Measurements from ENCODE around the gene CFI. TPM values are rescaled to one million over a fixed set of nuclear protein-coding genes. Genes with fewer than 3 reads are reported as not detected.

The CFI gene
- polyA plus RNA-seq, 10 donors: 5.0 to 9.2 (median 7.2) TPM

GRCh38 chr4:109733728-109734127, 68.1 kb downstream of the CFI start:
- no peak for DNase-seq

GRCh38 chr4:109730619-109731545, 70.9 kb downstream of the CFI start:
- no peak for DNase-seq

- DNase-seq: peak; percentile 56 to 93 (median 73)
Measured at GRCh38 chr4:109729718-109730618, 71.8 kb downstream of the CFI start, which contains the start of gene PLA2G12A. Gene PLA2G12A, minus strand, starts transcription at chr4:109730070. Its CDS starts 261 bp downstream, at chr4:109729809.

GRCh38 chr4:109729117-109729717, 72.6 kb downstream of the CFI start:
- DNase-seq: peak in 1 of 3 donors; percentile 15

DNA sequence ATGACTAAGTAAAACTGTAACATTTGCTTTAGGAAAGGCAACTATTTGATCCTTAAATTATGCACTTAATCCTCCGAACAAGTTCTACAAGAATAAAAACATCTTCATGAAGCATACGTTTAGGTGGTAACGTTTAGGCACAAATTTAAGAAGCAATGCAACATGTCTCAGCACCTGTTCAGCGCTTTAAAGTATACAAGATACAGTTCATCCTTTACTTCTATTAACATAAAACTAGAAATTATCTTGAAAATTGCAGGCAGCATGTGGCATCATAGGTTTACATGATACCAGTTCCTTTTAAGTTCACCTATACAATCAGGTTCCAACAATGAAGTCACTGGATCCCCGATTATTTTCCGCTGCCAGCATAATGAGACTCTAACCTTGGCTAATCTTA, 73.4 kb downstream of the CFI start:
- no peak for DNase-seq

GRCh38 chr4:109723110-109723509, 78.7 kb downstream of the CFI start:
- DNase-seq: no peak

- DNase-seq: no peak
Measured at GRCh38 chr4:109722357-109722756, 79.4 kb downstream of the CFI start.

DNA sequence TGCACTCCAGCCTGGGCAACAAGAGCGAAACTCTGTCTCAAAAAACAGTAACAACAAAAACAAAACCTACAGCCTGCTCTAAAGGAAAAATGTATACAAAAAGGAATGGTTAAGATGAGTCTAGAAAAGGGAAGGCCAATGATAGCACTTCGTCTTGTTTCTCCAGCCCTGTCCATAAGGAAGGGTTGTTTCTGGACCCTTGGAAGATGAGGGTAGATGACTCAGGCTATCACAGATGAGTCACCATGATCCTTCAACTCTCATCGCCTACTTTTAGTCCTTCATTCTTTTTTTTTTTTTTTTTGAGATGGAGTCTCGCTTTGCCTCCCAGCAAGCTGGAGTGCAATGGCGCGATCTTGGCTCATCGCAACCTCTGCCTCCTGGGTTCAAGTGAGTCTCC, 80.8 kb downstream of the CFI start:
- no peak for DNase-seq

- no peak for DNase-seq
Measured at GRCh38 chr4:109719604-109720003, 82.2 kb downstream of the CFI start.

- no peak for DNase-seq
Measured at GRCh38 chr4:109718759-109719158, 83.0 kb downstream of the CFI start.

GRCh38 chr4:109713500-109713899, 88.3 kb downstream of the CFI start:
- no peak for DNase-seq

DNA sequence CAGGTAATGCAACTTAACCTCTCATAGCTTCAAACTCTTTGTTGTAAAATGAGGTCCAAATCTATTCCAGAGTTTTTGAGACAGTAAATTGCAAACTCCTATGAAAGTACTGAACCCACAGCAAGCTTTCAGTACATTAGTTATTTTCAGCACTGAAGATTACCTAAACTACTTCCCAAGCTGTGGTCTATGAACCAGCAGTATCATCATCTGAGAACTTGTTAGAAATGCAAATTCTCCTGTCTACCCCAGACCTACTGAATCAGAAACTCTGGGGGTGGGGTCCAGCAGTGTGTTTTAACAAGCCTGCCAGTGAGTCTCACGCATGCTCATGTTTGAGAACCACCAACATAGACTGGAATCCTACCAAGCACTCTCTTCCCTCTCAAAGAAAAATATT, 92.8 kb downstream of the CFI start:
- DNase-seq: no peak

GRCh38 chr4:109708435-109708834, 93.4 kb downstream of the CFI start:
- DNase-seq: no peak

- DNase-seq: peak; percentile 13 to 61 (median 30)
Measured at GRCh38 chr4:109703664-109704361, 98.0 kb downstream of the CFI start.

DNA sequence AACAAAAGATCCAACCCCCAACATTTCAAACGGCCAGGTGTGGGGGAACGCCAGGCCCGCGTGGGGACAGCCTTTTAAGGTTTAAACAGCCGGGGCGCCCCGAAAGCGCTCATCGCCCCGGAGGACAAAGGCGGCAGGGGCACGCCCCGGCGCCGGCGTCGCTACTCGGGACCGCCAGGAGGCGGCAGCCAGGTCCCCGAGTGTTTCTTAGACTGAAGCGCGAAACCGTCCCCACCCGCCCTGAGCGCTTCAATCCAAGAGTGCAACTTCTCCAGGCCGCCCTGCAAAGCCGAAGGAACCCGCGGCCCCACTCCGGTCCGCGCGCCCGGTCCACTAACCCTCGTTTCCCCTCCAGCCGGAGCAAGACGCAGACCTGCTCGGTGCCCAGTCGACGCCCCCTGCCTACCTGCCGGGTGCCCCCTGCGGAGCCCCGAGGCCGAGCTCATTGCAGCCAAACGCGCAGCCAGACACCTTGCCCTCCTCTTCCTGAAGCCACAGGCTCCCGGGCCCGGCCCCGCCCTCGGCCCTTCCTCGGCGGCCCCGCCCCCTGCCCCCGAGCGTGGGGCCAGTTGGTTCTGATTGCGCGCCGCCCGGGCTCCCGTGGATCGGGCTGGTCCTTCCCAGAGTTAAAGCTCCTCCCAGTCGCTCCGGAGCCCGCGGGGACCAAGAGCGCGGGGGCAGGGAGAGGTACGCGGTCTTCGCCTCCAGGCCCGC, 98.7 kb downstream of the CFI start, which contains the start of gene CASP6:
CASP6 (minus strand) TSS at position 496 of the 714 bp plus-strand sequence; CDS start at position 446, 50 bp downstream.
- DNase-seq: peak; percentile 62 to 92 (median 82)

DNA sequence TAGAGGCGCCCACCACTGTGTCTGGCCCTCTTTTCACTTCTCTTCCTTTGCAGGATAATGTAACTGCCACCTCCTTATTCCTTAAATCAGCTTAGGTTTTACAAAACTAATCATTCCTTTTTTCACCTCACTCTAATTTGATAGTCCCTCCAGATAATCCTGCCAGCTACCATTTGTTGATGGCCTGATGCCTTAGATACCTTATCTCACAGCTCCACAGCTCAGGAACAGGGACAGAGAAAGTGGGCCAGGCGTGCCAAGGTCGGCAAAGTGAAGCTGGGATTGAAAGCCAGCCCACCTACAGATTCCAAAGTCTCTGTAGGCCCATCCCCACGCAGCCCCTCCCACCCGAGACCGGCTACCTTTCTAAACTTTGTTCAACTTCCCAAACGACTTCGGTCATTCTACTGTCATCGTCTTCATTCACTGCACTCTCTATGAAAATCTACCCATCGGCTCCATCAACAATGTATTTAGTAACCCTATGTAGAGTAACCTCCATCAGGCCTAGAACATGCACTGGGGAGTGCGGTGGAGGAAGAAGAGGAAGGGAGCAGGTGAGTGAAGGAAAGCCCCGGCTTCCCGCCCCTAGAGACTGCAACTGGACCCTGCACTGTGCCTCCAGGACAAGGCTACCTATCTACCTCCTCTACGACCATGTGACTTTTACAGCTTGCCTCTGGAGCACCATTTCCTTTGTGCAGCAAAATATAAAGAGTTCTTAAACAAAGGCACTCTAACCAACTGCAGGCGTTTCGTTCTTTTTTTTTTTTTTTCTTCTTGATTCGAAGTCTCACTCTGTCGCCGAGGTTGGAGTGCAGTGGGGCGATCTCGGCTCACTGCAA, 100.0 kb downstream of the CFI start:
- DNase-seq: no peak

GRCh38 chr4:109699553-109700225, 102.1 kb downstream of the CFI start:
- DNase-seq: peak in 1 of 3 donors; percentile 9

DNA sequence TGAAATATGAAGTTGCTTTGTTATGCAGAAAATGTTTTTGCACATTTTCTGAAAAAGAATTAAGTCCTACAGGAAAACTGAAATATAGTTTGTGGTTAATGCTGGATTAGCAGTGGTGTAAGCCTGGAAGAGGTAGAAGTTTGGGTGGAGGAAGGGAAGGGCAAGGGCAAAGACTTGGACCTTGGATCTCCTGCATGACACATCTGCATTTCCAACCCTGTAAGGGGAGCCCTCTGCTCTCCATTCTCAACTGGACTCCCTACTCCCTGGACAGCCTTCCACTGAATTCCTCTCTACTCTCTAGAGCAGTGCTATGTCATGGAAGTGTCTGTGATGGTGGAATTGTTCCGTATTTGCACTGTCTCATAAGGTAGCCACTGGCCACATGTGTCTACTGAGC, 103.1 kb downstream of the CFI start:
- no peak for DNase-seq

GRCh38 chr4:109691411-109691920, 110.3 kb downstream of the CFI start:
- no peak for DNase-seq

All from muscle of back (tissue), 11 donors.